Spleen (tissue), 7 donors: ENCODE results near the gene TGFB1I1.
"Not testable (repeated sequence)": the region's sequence is repeated elsewhere in the genome, so short reads cannot be mapped to it uniquely, and the experiment has no call there.

Experiments used
- POLR2AphosphoS5 ChIP-seq, 3 donors: sonication (generic); formaldehyde crosslinking; IDR thresholded peaks; one replicate each; pipeline ENCODE4 v1.5.1; 2017; ENCODE audit warnings: antibody characterized with exemption in 3 of 3
- TF ChIP-seq, protein P1 (sequence below), 11 experiments: fragments of 200-600 bp in 7 of 11; fragments of 450-650 bp in 4 of 11; sonication (generic) in 4 of 11; IDR thresholded peaks in 8 of 11; conservative IDR thresholded peaks in 3 of 11; 1 replicate in 7 of 11; 2 replicates in 4 of 11; pipeline versions ENCODE4 v1.4.0 to v1.8.0; 2016 to 2021; ENCODE audit warnings: antibody characterized with exemption in 11 of 11, inconsistent platforms in 4 of 11, mild to moderate bottlenecking in 1 of 11
- donor health status: DM: no; HTN: no; CAD: no; lungs with moderate emphysema.
- donor health status: DM: no; HTN: no; CAD: no.
- donor health status: DM: no; HTN: no; CAD: no.

DNA sequence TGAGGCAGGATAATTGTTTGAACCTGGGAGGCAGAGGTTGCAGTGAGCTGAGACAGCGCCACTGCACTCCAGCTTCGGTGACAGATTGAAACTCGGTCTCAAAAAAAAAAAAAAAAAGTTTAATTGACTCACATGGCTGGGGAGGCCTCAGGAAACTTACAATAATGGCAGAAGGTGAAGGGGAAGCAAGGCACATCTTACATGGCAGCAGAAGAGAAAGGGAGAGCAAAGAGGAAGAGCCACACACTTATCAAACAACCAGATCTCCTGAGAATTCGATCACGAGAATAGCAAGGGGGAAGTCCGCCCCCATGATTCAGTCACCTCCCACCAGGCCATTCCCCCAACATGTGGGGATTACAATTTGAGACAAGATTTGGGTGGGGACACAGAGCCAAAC, 26.0 kb upstream of the TGFB1I1 start:
- TF ChIP-seq, protein P1, sequence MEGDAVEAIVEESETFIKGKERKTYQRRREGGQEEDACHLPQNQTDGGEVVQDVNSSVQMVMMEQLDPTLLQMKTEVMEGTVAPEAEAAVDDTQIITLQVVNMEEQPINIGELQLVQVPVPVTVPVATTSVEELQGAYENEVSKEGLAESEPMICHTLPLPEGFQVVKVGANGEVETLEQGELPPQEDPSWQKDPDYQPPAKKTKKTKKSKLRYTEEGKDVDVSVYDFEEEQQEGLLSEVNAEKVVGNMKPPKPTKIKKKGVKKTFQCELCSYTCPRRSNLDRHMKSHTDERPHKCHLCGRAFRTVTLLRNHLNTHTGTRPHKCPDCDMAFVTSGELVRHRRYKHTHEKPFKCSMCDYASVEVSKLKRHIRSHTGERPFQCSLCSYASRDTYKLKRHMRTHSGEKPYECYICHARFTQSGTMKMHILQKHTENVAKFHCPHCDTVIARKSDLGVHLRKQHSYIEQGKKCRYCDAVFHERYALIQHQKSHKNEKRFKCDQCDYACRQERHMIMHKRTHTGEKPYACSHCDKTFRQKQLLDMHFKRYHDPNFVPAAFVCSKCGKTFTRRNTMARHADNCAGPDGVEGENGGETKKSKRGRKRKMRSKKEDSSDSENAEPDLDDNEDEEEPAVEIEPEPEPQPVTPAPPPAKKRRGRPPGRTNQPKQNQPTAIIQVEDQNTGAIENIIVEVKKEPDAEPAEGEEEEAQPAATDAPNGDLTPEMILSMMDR (IDR thresholded peaks at IDR 0.05 in 8 of 11, conservative IDR thresholded peaks at IDR 0.05 in 3 of 11): not testable (repeated sequence)
- not testable (repeated sequence) for TF ChIP-seq POLR2AphosphoS5 (IDR thresholded peaks at IDR 0.05)
